ENCODE results near the gene IGFBP5. TPM values are rescaled to one million over a fixed set of nuclear protein-coding genes. Genes with fewer than 3 reads are reported as not detected.

The IGFBP5 gene
- total and polyA plus RNA-seq, 7 donors: 13.6 to 773 (median 254) TPM

GRCh38 chr2:216636551-216637450 is 58.5 kb downstream of the IGFBP5 start:
- WGBS, 2 donors: 13 to 38% methylated on average over 29 of the region's 29 CpGs
- H3K27me3 ChIP-seq: peaks cover 12 to 83% (median 48%) of the 10 kb centered on the region in 3 donors
- no peaks in the 10 kb centered on the region for H3K9me3 ChIP-seq
- DNase-seq: no peak
- H3K4me3 ChIP-seq: peak overlapping the region in 1 of 4 donors; percentile 52
- TF ChIP-seq POLR2AphosphoS5 (IDR thresholded peaks at IDR 0.05) (no peak), CTCF (IDR thresholded peaks at IDR 0.05) (no peak), POLR2A (IDR thresholded peaks at IDR 0.05) (no peak), EP300 (IDR thresholded peaks at IDR 0.05) (no peak)
- intact Hi-C loops (cut with DNase I): no loop called here
- H3K27ac ChIP-seq: peak overlapping the region in 2 of 4 donors; percentile 15 to 89
- peaks cover 0 to 38% (median 24%) of the 10 kb centered on the region in 4 donors for H3K4me1 ChIP-seq
- no peaks in the 10 kb centered on the region for H3K36me3 ChIP-seq

- no peak for DNase-seq
- 63 to 66% methylated on average over 18 of the region's 18 CpGs for whole genome bisulfite sequencing, 2 donors
- Histone ChIP-seq H3K9me3 (no peaks in the 10 kb centered on the region), H3K27me3 (peaks cover 12 to 79% (median 48%) of the 10 kb centered on the region in 3 donors), H3K4me1 (peaks cover 0 to 38% (median 24%) of the 10 kb centered on the region in 4 donors), H3K4me3 (peak overlapping the region in 1 of 4 donors; percentile 52), H3K27ac (peak overlapping the region in 2 of 4 donors; percentile 15 to 89), H3K36me3 (no peaks in the 10 kb centered on the region)
- intact Hi-C loops (cut with DNase I): no loop called here
- TF ChIP-seq CTCF (IDR thresholded peaks at IDR 0.05) (no peak), EP300 (IDR thresholded peaks at IDR 0.05) (no peak), POLR2AphosphoS5 (IDR thresholded peaks at IDR 0.05) (no peak), POLR2A (IDR thresholded peaks at IDR 0.05) (no peak)
Measured at GRCh38 chr2:216635701-216636550, 59.4 kb downstream of the IGFBP5 start.

- Histone ChIP-seq H3K4me3 (peak overlapping the region in 2 of 4 donors; percentile 51 to 52), H3K9me3 (no peaks in the 10 kb centered on the region), H3K36me3 (no peaks in the 10 kb centered on the region), H3K27me3 (peaks cover 12 to 76% (median 48%) of the 10 kb centered on the region in 3 donors), H3K27ac (peak overlapping the region in 2 of 4 donors; percentile 15 to 89), H3K4me1 (peaks cover 0 to 38% (median 24%) of the 10 kb centered on the region in 4 donors)
- TF ChIP-seq POLR2AphosphoS5 (IDR thresholded peaks at IDR 0.05) (no peak), CTCF (IDR thresholded peaks at IDR 0.05) (no peak), POLR2A (IDR thresholded peaks at IDR 0.05) (no peak), EP300 (IDR thresholded peaks at IDR 0.05) (no peak)
- intact Hi-C loops (cut with DNase I): no loop called here
- DNase-seq: no peak
- WGBS, 2 donors: 26 to 38% methylated on average over 7 of the region's 7 CpGs
Measured at GRCh38 chr2:216635171-216635570, 60.2 kb downstream of the IGFBP5 start.

- intact Hi-C loops (cut with DNase I): no loop called here
- H3K4me3 ChIP-seq: peak overlapping the region; percentile 15 to 52 (median 50)
- DNase-seq: no peak
- H3K27ac ChIP-seq: peak overlapping the region in 2 of 4 donors; percentile 15 to 89
- no peaks in the 10 kb centered on the region for H3K36me3 ChIP-seq
- TF ChIP-seq CTCF (IDR thresholded peaks at IDR 0.05) (no peak), POLR2A (IDR thresholded peaks at IDR 0.05) (no peak), EP300 (IDR thresholded peaks at IDR 0.05) (no peak), POLR2AphosphoS5 (IDR thresholded peaks at IDR 0.05) (no peak)
- H3K4me1 ChIP-seq: peaks cover 0 to 38% (median 24%) of the 10 kb centered on the region in 4 donors
- peaks cover 12 to 70% (median 48%) of the 10 kb centered on the region in 3 donors for H3K27me3 ChIP-seq
- WGBS, 2 donors: 10 to 11% methylated on average over 23 of the region's 23 CpGs
- no peaks in the 10 kb centered on the region for H3K9me3 ChIP-seq
Measured at GRCh38 chr2:216634370-216635148, 60.8 kb downstream of the IGFBP5 start.

Measured in sigmoid colon (tissue), 7 donors.